PC-3 (cell line): Measurements from ENCODE around the gene ENTHD1.

Source experiments
- EZH2 ChIP-seq: fragments of 300-600 bp; sonication (generic); IDR thresholded peaks from one replicate; pipeline ENCODE4 v1.6.1; 2017; ENCODE audit warnings: antibody characterized with exemption, mild to moderate bottlenecking, low read length; ENCODE audit not compliant: unreplicated experiment
- EZH2phosphoT487 ChIP-seq: fragments of 300-600 bp; sonication (generic); IDR thresholded peaks from 2 replicates; pipeline ENCODE4 v1.6.1; 2018; ENCODE audit warnings: mild to moderate bottlenecking, antibody characterized with exemption, low read length, borderline replicate concordance
- TF ChIP-seq, protein P1 (sequence below): fragments of 300-600 bp; sonication (generic); conservative IDR thresholded peaks from 2 replicates; pipeline ENCODE4 v1.5.1; 2017; ENCODE audit warnings: antibody characterized with exemption, low read depth, mild to moderate bottlenecking, low read length

DNA sequence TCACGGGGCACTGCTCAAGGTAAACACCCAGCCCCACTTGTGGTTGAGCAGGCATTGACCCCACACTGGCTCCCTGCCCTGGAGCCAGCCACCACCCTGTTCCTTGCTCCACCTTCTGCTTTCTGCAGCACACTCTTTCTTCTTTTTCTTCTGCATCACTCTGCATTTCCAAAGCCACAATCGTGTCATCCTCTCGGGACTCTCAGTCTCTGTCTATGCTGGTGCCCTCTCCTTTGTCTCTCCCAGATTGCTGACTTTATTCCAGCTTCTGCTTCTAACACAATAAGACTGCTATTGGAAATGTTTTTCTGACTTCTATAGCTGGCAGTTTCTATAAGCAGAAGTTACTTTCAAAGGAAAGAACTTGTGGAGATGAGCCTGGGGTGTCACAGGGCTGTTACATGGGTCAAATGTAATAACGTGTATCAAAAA, 21.8 kb upstream of the ENTHD1 start:
- TF ChIP-seq, protein P1, sequence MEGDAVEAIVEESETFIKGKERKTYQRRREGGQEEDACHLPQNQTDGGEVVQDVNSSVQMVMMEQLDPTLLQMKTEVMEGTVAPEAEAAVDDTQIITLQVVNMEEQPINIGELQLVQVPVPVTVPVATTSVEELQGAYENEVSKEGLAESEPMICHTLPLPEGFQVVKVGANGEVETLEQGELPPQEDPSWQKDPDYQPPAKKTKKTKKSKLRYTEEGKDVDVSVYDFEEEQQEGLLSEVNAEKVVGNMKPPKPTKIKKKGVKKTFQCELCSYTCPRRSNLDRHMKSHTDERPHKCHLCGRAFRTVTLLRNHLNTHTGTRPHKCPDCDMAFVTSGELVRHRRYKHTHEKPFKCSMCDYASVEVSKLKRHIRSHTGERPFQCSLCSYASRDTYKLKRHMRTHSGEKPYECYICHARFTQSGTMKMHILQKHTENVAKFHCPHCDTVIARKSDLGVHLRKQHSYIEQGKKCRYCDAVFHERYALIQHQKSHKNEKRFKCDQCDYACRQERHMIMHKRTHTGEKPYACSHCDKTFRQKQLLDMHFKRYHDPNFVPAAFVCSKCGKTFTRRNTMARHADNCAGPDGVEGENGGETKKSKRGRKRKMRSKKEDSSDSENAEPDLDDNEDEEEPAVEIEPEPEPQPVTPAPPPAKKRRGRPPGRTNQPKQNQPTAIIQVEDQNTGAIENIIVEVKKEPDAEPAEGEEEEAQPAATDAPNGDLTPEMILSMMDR: no peak
- TF ChIP-seq EZH2: no peak
- TF ChIP-seq EZH2phosphoT487: no peak
